Activated CD8-positive, alpha-beta memory T cell treated with anti-CD3 and anti-CD28 coated beads for 24 hours (primary cell): ENCODE measurements around the gene CORIN.
"Not testable (repeated sequence)": the region's sequence is repeated elsewhere in the genome, so short reads cannot be mapped to it uniquely, and the experiment has no call there.

Experiments used
- DNase-seq: peaks from one replicate; pipeline ENCODE4 v3.0.0-alpha.2; 2020

Gene CORIN

GRCh38 chr4:47551682-47552081 lies 286.2 kb downstream of the CORIN start:
- DNase-seq, result no peak

DNA sequence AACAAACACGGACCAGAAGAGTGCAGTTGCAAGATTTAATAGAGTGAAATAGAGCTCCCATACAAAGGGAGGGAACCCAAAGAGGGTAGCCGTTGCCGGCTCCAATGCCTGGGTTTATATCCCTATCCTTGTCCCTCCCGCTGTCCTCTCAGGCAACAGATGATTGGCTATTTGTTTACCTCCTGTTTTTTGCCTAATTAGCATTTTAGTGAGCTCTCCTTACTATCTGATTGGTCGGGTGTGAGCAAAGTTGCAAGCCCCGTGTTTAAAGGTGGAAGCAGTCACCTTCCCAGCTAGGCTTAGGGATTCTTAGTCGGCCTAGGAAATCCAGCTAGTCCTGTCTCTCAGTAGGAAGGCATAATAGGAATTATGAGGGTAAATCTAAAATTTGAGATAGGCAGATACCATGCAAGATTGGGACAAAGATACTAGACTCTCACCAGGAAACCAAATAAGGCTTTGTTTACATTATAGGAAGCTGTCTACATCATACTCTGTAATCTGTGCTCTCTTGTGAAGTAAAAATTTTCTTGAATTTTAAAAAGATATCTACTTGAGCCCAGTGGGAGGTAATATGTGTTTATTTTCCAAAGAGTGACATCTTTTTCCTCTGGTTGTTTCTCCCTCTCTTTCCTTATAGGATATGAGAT lies 286.8 kb downstream of the CORIN start:
- no peak for DNase-seq

- DNase-seq, result not testable (repeated sequence)
Measured at GRCh38 chr4:47550357-47550756, 287.5 kb downstream of the CORIN start.
